ENCODE measurements around the gene C17orf58.
A peak's percentile ranks its signal among the peaks of the same experiment; 100 is the strongest.
"Not testable (repeated sequence)": the region's sequence is repeated elsewhere in the genome, so short reads cannot be mapped to it uniquely, and the experiment has no call there.

Gene C17orf58

DNA sequence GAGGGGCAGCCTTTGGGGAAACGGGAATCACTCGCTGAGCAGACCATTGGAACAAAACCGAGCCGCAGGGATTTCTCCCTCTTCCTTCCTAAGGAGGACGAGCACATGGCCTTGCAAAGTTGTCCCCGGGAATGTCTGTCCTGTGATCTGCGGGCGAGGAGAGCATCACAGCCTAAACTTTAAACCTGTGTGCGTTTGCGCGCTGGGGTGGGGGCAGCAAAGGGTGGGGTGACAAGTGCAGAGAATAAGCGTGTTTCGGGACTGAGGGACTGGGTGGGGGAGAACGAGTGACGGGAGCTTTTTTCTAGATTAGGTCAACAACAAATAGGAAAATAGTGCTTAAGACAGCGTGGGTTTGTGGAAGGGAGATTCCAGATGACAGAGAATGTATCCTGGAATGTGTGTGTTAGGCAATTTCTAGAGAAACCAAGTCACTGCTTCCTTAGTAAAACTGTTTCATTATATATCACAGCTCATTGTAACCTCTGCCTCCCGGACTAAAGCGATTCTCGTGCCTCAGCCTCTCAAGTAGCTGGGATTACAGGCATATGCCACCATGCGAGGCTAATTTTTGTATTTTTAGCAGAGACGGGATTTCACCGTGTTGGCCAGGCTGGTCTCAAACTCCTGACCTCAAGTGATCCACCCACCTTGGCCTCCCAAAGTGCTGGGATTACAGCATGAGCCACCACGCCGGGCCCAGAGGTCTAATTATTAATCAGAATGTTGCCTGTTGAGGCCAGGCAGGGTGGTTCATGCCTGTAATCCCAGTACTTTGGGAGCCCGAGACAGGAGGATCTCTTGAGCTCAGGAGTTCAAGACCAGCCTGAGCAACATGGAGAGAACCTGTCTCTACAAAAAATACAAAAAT, at the start of gene C17orf58:
Gene C17orf58 (minus strand): TSS at position 169 of the 871 bp plus-strand sequence. CDS start 271 bp downstream, outside the sequence.
- not testable (repeated sequence) for DNase-seq (ENCODE audit: low spot score)

DNA sequence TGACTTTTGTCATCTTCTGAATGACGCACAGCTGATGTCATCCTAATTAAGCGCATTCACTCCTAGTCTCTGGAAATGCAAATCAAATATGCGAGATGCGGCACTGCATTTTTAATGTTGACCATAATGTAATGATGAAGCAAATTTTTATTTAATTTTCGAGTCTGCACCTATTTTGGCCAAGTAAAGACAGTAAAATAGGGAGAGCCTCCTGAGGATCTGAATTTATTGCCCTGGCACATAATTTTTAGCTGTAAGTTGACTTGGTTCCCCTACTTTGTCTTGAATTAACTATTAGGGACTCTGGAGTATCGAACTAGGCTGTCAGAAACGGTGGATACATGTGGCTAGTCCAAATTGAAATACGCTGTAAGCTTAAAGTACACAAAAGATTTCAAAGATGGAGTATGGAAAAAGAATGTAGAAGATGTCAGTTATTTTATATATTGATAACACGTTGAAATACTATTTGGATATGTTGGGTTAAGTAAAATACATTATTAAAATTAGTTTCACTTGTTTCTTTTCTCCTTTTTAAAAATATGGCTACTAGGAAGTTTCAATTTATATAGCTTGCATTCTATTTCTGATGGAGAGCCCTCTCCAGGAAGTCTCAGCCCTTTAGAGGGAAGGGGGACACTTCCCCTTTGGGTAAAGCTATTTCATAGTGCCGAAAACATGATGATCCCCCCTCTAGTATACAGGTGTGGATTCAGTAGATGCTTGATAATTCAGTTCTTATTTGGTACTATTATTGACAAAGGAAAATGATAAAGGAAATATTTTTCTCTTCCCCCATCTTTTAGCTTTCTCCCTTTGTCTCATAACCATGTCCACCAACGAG, 40.3 kb upstream of the C17orf58 start:
- no peak for DNase-seq (ENCODE audit: low spot score)

DNA sequence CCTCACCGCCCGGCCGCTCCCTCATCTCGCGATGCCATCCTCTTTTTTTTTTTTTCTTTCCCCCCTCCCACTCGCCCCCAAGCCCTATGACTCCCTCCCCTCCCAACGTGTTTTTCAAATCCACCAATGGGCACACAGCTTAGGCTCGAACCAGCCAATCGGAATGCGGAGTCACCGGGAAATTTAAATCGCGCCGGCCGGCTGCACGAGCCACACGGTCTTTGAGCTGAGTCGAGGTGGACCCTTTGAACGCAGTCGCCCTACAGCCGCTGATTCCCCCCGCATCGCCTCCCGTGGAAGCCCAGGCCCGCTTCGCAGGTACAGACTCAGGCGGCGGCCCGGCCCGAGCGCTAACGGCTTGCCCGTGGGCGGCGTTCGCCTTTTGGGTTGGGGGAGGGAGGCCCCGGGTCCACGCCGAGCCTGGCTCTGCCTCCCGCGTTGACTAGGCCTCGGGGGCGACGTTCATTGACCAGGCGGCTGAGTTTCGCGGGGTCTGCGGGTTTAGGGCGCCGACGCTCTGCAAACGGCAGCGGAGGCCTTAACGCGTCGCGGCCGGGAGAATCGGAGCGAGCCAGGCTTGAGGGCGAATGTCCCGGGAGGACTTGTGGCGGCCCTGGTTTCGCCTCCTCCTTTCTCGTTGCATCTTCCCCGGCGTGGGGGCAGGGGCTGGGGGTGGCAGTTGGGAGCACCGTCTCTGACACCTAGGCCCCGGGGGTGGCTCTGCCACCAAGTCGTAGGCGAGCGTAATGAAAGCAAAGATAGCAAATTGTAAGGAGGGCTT, 39.4 kb upstream of the C17orf58 start, which contains the start of gene KPNA2:
Gene KPNA2 (plus strand): TSS at position 213 of the 781 bp plus-strand sequence. CDS start 1,398 bp downstream, outside the sequence.
- DNase-seq (ENCODE audit: low spot score): peak; percentile 95

DNA sequence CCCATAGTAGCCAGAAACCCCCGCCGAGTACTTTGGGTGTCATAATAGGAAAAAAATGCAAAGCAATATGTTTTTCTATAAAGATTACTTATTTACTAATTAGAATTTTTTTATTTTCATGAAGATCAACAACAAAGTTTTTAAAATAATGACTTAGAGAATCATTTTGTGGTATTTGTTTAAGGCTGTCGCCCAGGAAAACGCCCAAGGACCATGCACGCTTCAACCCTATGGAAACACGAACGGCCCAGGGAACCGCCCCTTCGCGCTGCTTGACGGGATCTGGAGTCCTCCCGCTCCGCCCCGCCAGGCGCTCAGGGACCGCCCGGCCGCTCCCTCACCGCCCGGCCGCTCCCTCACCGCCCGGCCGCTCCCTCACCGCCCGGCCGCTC, 38.9 kb upstream of the C17orf58 start:
- no peak for DNase-seq (ENCODE audit: low spot score)

DNA sequence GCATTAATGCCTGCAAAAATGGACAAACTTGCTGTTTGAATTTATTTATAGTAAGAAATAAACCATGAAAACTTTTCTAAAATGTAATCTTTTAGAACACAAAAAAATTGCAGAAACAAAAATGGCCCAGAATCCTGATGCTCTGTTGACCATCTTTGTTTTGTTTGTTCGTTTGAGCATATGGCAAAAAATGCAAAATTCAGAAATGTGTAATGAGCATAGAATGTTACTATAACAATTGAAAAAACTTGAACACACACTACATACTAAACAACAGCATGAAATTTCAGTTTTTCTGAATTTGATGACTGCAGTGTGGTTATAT, 38.1 kb upstream of the C17orf58 start:
- no peak for DNase-seq (ENCODE audit: low spot score)

DNA sequence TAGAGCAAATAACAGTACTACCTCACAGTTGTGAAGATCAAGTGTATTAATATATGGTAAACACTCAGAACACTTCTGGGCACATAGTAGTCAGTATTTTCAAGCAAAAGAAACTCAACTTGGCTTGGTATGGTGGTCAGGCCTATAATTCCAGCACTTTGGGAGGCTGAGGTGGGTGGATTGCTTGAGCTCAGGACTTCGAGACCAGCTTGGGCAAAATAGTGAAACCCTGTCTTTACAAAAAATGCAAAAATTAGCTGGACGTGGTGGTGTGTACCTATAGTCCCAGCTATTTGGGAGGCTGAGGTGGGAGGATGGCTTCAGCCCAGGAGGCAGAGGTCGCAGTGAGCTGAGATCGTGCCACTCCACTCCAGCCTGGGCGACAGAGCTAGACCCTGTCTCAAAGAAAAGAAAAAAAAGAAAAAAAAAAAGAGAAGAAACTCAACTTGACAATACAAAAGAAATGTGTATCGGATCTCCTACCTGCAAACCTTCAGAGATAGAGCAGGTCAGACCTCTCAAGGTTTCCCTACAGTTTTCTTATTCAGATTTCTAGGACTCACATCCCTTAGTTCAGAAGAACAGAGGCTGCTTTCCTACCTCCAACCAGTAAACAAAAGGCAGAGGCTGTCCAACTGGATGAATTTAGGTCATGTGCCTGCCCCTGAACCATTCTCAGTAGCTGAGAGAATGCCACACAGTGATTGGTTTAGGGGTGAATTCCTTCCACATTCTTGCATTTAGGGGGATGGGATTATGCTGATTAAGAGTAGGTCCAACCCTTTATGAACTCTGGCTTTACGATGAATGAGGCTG, 37.6 kb upstream of the C17orf58 start:
- no peak for DNase-seq (ENCODE audit: low spot score)

DNA sequence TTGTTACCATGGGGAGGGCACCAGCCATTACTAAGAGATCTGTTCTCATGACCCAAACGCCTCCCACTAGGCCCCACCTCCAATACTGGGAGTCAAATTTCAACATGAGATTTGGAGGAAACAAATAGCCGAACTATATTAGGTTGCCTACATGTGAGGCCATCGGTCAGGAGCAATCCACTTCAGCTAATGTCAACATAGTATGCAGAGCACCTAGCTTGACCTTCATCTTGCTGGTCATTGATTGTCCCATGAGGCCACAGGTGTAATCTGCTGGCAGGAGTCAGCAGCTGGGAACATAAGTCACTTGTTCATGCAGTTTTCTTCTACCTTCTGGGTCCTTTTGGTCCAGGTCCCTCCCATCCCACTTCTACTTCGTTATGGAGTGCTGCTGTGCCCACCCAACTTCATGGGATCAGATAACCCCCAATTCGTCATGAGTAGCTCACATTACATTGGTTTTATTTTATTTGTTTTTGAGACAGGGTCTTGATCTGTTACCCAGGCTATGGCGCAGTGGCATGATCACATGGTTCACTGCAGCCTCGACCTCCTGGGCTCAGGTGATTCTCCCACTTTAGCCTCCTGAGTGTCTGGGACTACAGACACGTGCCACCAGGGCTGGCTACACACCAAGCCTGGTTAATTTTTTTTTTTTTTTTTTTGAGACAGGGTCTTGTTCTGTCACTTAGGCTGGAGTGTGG, 33.4 kb upstream of the C17orf58 start:
- DNase-seq (ENCODE audit: low spot score): no peak

DNA sequence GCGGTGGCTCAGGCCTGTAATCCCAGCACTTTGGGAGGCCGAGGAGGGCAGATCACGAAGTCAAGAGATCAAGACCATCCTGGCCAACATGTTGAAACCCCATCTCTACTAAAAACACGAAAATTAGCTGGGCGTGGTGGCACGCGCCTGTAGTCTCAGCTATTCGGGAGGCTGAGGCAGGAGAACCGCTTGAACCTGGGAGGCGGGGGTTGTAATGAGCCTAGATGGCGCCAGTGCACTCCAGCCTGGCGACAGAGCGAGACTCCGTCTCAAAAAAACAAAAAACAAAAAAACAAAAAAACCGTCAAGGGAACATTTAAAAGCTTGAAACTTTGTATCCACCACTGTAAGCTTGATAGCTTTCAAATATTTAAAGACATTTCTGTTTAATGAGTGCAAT, 26.3 kb upstream of the C17orf58 start:
- DNase-seq (ENCODE audit: low spot score): not testable (repeated sequence)

DNA sequence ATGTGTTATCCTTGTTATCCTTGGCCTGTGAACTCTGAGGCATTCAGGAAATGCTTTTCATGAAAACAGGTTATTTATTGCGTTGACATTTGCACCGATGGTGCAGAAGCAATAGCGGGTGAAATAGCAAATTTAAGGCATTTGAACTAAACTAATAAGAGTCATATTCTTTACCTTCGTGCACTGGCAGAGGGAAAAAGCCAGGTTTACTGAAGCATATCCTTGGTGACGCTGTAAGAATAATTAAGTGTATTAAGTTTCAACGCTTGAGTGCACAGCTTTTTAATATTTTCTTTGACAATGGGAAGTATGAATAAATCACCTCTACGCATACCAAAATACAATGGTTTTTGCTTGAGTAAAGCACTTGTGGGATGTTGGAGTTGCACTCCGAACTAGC, 25.7 kb upstream of the C17orf58 start:
- no peak for DNase-seq (ENCODE audit: low spot score)

DNA sequence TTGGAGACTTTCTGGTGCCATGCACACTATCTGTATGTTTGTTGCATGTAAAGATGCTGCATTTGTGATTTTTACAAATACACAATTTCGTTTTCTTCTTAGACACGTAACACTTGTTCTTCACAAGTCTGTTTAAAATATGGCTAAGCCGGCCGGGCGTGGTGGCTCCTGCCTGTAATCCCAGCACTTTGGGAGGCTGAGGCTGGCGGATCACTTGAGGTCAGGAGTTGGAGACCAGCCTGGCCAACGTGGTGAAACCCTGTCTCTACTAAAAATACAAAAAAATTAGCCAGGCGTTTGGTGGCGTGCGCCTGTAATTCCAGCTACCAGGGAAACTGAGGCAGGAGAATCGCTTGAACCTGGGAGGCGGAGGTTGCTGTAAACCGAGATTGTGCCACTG, 24.5 kb upstream of the C17orf58 start:
- DNase-seq (ENCODE audit: low spot score): not testable (repeated sequence)

DNA sequence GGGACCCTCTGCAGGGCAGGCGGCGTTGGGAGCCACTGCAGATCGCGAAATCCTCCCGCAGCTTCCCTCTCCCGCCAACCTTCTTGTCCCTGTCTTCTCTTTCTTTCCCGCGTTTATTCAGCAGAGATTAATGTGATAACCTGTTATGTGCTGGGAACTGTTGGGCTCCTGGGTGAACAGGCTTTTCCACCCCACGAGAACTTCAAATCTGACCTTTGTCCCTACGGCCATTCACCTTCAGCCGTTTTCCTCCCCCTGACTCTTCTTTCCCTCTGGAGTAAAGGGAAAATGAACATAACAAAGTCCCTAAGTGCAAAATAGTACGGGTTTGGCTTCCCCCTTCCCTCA, 24.1 kb upstream of the C17orf58 start:
- no peak for DNase-seq (ENCODE audit: low spot score)

DNA sequence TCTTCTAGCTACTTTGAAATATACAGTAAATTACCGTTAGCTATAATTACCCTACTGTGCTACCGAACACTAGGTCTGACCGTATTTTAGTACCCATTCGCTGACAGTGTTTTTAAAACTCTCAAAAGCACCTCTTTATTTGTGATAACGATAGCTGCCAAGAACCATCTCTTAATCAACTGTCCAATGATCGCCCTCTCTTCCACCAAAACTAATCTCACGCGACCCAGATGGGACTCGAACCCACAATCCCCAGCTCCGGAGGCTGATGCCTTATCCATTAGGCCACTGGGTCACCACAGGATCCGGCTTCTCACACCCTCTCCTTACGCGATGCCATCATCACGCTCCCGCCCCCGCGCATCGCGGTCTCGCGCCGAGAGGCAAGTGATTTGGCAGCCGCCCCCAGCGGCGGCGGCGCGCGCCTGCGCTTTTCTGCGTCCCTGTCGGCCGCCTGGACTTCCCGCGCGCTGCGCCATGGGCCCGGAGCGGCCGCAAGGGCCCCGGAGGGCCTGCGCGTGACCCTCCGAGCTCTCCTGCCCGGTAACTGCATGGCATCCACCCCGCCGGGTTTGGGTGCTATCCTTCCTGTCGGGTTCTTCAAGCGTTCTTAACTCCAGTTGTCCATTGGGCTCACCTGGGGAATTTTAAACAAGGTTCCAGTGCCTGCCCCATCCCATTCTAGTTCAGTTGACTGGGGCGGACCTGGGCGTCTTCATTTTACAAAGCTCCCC, 23.6 kb upstream of the C17orf58 start:
- DNase-seq (ENCODE audit: low spot score): peak; percentile 92

DNA sequence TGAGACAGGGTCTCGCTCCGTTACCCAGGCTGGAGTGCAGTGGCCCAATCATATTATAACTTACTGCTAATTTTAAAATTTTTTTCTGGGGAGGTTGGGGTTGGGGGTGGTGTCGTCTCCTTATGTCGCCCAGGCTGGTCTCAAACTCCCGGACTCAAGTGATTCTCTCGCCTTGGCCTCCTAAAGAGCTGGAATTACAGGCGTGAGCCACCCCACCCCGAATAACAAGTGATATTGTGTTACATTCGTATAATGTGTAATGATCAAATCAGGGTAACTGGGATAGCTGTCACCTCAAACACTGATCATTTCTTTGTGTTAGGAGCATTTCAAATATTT, 23.0 kb upstream of the C17orf58 start:
- DNase-seq (ENCODE audit: low spot score): no peak

DNA sequence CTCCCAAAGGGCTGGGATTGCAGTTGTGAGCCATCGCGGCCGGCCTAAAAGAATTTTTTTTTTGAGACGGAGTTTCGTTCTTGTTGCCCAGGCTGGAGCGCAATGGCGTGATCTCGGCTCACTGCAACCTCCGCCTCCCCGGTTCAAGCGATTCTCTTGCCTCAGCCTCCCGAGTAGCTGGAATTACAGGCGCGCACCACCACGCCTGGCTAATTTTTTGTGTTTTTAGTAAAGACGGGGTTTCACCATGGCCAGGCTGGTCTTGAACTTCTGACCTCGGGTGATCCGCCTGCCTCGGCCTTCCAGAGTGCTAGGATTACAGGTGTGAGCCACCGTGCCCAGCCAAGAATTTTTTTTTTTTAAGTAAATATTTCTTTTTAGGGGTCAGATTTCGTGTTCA, 22.2 kb upstream of the C17orf58 start:
- DNase-seq (ENCODE audit: low spot score): not testable (repeated sequence)

DNA sequence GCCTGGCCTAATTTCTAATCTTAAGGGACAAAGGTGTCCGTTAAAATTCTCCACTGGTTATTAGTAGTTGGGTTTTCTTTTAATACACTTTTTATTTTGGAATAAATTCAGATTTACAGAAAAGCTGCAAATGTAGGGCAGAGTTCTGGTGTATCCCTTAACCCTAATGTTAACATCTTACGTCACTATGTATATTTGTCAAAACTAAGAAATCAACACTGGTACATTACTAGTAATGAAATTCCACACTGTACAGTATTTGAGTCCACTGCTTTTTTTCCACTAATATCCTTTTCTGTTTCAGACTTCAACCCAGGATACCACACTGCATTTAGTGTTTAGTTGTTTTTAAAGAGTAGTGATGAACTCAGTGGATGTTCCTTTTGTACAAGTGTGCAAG, 20.6 kb upstream of the C17orf58 start:
- DNase-seq (ENCODE audit: low spot score): no peak

DNA sequence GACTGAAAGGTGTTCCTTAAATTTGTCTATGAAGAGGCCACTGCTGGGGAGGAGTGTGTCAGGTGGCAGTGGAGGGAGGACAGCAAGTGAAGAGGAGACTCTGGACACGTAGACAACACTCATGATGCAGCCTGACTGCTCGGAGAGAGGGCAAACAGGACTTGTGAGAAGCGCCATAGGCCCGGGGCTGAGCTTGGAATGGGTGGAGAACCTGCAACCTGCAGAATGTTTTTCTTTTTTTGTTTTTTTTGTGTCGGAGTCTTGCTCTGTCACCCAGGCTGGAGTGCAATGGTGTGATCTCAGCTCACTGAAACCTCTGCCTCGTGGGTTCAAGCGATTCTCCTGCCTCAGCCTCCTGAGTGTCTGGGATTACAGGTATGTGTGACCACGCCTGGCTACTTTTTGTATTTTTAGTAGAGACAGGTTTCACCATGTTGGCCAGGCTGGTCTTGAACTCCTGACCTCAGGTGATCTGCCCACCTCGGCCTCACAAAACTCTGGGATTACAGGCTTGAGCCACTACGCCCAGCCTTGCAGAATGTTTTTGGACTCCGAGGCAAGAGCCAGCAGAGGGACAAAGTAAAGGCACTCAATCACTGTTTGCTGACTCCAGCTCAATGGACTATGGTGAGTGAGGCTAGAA, 18.9 kb upstream of the C17orf58 start:
- no peak for DNase-seq (ENCODE audit: low spot score)

DNA sequence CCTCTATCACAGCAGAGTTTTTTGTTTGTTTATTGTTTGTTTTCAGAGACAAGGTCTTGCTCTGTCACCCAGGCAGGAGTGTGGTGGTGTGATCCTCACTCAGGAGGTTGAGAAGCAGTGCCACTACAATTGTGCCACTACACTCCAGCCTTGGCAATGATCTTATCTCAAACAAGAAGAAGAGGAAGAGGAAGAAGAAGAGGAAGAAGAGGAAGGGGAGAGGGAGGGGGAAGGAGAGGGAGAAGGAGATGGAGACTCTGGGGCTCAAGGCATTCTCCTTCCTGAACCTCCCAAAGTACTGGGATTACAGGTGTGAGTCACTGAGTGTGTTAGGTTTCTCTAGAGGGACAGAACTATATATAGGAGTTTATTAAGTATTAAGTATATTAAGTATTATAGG, 17.1 kb upstream of the C17orf58 start:
- DNase-seq (ENCODE audit: low spot score): no peak

DNA sequence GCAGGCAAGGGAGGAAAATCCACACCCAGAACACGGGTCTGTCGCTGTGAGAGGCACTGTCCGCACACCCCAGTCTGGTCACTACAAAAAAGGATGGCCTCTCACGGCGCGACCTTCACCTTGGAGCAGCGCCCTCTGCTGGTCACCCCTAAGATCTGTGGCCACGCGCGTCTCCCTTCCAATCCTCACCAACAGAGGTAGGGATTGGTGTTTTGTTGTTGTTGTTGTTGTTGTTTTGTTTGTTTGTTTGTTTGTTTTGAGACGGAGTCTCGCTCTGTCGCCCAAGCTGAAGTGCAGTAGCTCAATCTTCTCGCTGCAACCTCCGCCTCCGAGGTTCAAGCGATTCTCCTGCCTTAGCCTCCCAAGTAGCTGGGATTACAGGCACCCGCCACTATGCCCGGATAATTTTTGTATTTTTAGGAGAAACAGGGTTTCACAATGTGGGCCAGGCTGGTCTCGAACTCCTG, 15.0 kb upstream of the C17orf58 start:
- DNase-seq (ENCODE audit: low spot score): peak; percentile 47

DNA sequence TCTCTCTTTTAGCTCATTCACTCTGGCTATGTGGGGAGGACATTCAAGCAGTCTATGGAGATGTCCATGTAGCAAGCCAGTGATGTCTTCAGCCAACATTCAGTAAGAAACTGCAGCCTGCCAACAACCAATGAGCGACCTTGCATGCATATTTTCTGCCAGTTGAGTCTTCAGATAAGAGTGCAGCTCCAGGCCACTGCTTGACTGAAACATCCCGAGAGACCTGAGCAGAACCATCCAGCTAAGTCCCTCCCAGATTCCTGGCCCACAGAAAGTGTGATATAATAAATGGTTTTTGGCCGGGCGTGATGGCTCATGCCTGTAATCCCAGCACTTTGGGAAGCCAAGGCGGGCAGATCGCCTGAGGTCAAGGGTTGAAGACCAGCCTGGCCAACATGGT, 10.5 kb upstream of the C17orf58 start:
- DNase-seq (ENCODE audit: low spot score): no peak

DNA sequence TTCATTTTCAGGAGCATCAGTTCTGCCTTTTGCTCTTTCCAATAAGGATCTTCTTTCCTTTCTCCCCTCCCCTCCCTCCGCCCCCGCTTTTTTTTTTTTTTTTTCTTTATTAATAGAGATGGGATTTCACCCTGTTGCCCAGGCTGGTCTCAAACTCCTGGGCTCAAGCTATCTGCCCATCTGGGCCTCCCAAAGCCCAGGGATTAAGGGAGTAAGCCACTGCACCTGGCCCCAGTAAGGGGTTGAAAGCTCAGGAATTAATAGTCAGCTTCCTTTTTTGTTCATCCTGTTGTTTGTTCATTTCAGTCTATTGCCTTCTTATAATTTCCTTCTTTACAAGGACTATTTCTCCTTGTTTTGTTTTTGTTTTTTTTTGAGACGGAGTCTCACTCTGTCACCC, 7.9 kb upstream of the C17orf58 start:
- no peak for DNase-seq (ENCODE audit: low spot score)

All from CD4-positive, alpha-beta T cell treated with Interleukin-6 at 100 ng/mL for 8 hours (primary cell).